Testis (tissue), 3 donors: ENCODE measurements around the gene RIMOC1. TPM values are rescaled to one million over a fixed set of nuclear protein-coding genes. Genes with fewer than 3 reads are reported as not detected.

Experiments used
- DNase-seq: peaks from one replicate; pipeline ENCODE4 v3.0.0-alpha.2; 2019
- H3K27ac ChIP-seq, 2 donors: fragments of 200-600 bp; sonication (generic); one replicate each; pipeline ENCODE4 v1.5.1; 2019
- H3K27me3 ChIP-seq: fragments of 200-600 bp; sonication (generic); one replicate; pipeline ENCODE4 v1.5.1; 2019
- H3K36me3 ChIP-seq: fragments of 200-600 bp; sonication (generic); one replicate; pipeline ENCODE4 v1.5.1; 2017; ENCODE audit warnings: low read depth; ENCODE audit errors: missing control alignments
- H3K4me1 ChIP-seq: fragments of 200-600 bp; sonication (generic); one replicate; pipeline ENCODE4 v1.5.1; 2019
- H3K4me3 ChIP-seq, 2 donors: fragments of 200-600 bp; sonication (generic); one replicate each; pipeline ENCODE4 v1.5.1; 2017 to 2019
- H3K9me3 ChIP-seq: fragments of 200-600 bp; sonication (generic); one replicate; pipeline ENCODE4 v1.5.1; 2017
- POLR2A ChIP-seq: fragments of 450-650 bp; IDR thresholded peaks from one replicate; pipeline ENCODE4 v1.6.1; 2017; ENCODE audit warnings: antibody characterized with exemption, mild to moderate bottlenecking, moderate library complexity
- WGBS, 2 donors: methylation state at CpG; one replicate each; pipeline ENCODE4 v1.1.5; 2018; 5-methylcytosine and 5-hydroxymethylcytosine counted together
- intact Hi-C: fragments of 100-400 bp; cut with DNase I; formaldehyde crosslinking; loops from one replicate; pipeline ENCODE4 v1.15.1; 2023; ENCODE audit warnings: low total_unique reads
- polyA plus RNA-seq: library from polyadenylated mRNA; stranded (reverse); fragments of 350-450 nt; fragmentation: Illumina TruSeq; extraction: RNeasy Lipid Tissue Mini Kit (QIAGEN cat#74804); gene quantifications from one replicate; pipeline ENCODE4 v1.2.3, GENCODE V29; 2014; ENCODE audit warnings: low read depth, low replicate concordance; ENCODE audit not compliant: insufficient read depth
- total RNA-seq, 2 donors: library from RNA; depleted of rRNA; stranded (reverse); fragments of >200 nt; gene quantifications; one replicate each; pipeline ENCODE4 v1.2.3, GENCODE V29; 2016
- TF ChIP-seq, protein P1 (sequence below), 3 experiments: fragments of 450-650 bp in 2 of 3; fragments of 200-600 bp in 1 of 3; sonication (generic) in 1 of 3; IDR thresholded peaks; one replicate each; pipeline ENCODE4 v1.5.1; 2016 to 2019; ENCODE audit warnings: antibody characterized with exemption in 3 of 3, mild to moderate bottlenecking in 2 of 3, moderate library complexity in 1 of 3

RIMOC1 gene
- total and polyA plus RNA-seq, 3 donors from 2014 or later: 13.1 to 20.2 (median 19.6) TPM

DNA sequence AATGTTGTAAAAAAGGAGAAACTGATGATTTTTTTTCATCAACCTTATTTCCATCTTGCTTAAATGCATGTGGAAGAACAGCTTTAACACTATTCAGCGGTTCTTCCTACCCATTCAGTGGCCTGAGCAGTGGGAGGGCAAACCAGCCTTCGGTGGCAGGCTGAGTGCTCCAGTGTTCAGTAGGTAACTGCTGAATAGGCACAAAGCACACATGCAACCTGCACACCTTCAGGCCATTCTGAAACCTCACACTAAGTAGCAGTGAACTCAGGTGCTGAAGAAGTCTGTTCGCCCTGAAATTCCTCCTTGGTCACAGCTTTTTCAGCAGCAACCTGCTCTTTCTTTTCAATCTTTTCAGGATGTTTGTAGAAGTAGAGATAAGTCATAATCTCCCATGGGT, 47.1 kb downstream of the RIMOC1 start:
- no peaks in the 10 kb centered on the region for H3K4me1 ChIP-seq
- H3K36me3 ChIP-seq: no peaks in the 10 kb centered on the region
- H3K9me3 ChIP-seq: no peaks in the 10 kb centered on the region
- WGBS, 2 donors: 76 to 90% methylated on average over 3 of the region's 3 CpGs
- intact Hi-C loops: no loop called here
- no peaks in the 10 kb centered on the region for H3K27me3 ChIP-seq
- H3K27ac ChIP-seq: no peak overlapping the region
- DNase-seq: no peak
- TF ChIP-seq POLR2A: no peak
- TF ChIP-seq, protein P1, sequence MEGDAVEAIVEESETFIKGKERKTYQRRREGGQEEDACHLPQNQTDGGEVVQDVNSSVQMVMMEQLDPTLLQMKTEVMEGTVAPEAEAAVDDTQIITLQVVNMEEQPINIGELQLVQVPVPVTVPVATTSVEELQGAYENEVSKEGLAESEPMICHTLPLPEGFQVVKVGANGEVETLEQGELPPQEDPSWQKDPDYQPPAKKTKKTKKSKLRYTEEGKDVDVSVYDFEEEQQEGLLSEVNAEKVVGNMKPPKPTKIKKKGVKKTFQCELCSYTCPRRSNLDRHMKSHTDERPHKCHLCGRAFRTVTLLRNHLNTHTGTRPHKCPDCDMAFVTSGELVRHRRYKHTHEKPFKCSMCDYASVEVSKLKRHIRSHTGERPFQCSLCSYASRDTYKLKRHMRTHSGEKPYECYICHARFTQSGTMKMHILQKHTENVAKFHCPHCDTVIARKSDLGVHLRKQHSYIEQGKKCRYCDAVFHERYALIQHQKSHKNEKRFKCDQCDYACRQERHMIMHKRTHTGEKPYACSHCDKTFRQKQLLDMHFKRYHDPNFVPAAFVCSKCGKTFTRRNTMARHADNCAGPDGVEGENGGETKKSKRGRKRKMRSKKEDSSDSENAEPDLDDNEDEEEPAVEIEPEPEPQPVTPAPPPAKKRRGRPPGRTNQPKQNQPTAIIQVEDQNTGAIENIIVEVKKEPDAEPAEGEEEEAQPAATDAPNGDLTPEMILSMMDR (IDR thresholded peaks at IDR 0.05): no peak
- H3K4me3 ChIP-seq: no peak overlapping the region

Other genes starting within 250 kb of the RIMOC1 start
- gene OXCT1, start 33.9 kb upstream of the RIMOC1 start, total RNA-seq: 10 to 100 TPM; 11.7 to 16.5 TPM
- gene OXCT1, start 33.9 kb upstream of the RIMOC1 start, polyA plus RNA-seq: 22.7 TPM
- 10 to 100 TPM; 15.1 to 27.1 TPM for gene FBXO4, start 20.9 kb downstream of the RIMOC1 start, total RNA-seq
- 15.5 TPM for gene FBXO4, start 20.9 kb downstream of the RIMOC1 start, polyA plus RNA-seq